Keratinocyte (primary cell): ENCODE data around the gene MLLT10. TPM values are rescaled to one million over a fixed set of nuclear protein-coding genes. Genes with fewer than 3 reads are reported as not detected.
A peak's percentile ranks its signal among the peaks of the same experiment; 100 is the strongest.

ENCODE experiments used
- DNase-seq: peaks from one replicate; pipeline ENCODE4 v3.0.0-alpha.2; 2011; ENCODE audit warnings: low read depth, missing footprints, low spot score
- FAIRE-seq: peaks from 2 replicates; lab custom pipeline; 2011; peaks lifted over from hg19 to GRCh38; lab: Jason Lieb, UNC
- H2AFZ ChIP-seq: 2 replicates; pipeline ENCODE4 v1.6.0; 2012; ENCODE audit warnings: low read length, control low read depth, inconsistent platforms; ENCODE audit not compliant: control insufficient read depth
- H3K27ac ChIP-seq: 2 replicates; pipeline ENCODE4 v1.5.1; 2011; ENCODE audit warnings: low read length; ENCODE audit not compliant: control insufficient read depth, insufficient read depth
- H3K27me3 ChIP-seq: 3 replicates; pipeline ENCODE4 v1.6.0; 2011; ENCODE audit warnings: low read length; ENCODE audit not compliant: control insufficient read depth, insufficient read depth; ENCODE audit errors: extremely low read depth
- H3K36me3 ChIP-seq, 2 experiments: 2 replicates in 1 of 2; 3 replicates in 1 of 2; pipeline ENCODE4 v1.5.1; 2011; ENCODE audit warnings: low read length in 2 of 2, mild to moderate bottlenecking in 1 of 2; ENCODE audit not compliant: control insufficient read depth in 2 of 2, insufficient read depth in 2 of 2; ENCODE audit errors: extremely low read depth in 1 of 2
- H3K4me1 ChIP-seq: 3 replicates; pipeline ENCODE4 v1.5.1; 2011; ENCODE audit warnings: low read length; ENCODE audit not compliant: control insufficient read depth, insufficient read depth; ENCODE audit errors: extremely low read depth
- H3K4me2 ChIP-seq: 3 replicates; pipeline ENCODE4 v1.6.0; 2011; ENCODE audit warnings: low read depth, low read length; ENCODE audit not compliant: control insufficient read depth, insufficient read depth; ENCODE audit errors: extremely low read depth
- H3K4me3 ChIP-seq, 3 experiments: fragments of 200-600 bp in 1 of 3; sonication (generic) in 1 of 3; 2 replicates in 2 of 3; 3 replicates in 1 of 3; pipeline ENCODE4 v1.5.1; 2011 to 2016; ENCODE audit warnings: low read length in 3 of 3, mild to moderate bottlenecking in 3 of 3, control low read depth in 2 of 3, inconsistent platforms in 1 of 3, low read depth in 1 of 3, mixed read lengths in 1 of 3, mixed run types in 1 of 3, moderate library complexity in 1 of 3; ENCODE audit not compliant: control insufficient read depth in 2 of 3, insufficient read depth in 2 of 3; ENCODE audit errors: extremely low read depth in 1 of 3
- H3K79me2 ChIP-seq: 2 replicates; pipeline ENCODE4 v1.6.0; 2012; ENCODE audit warnings: low read length; ENCODE audit not compliant: control insufficient read depth, insufficient read depth
- H3K9ac ChIP-seq: 3 replicates; pipeline ENCODE4 v1.6.0; 2011; ENCODE audit warnings: low read length; ENCODE audit not compliant: control insufficient read depth, insufficient read depth; ENCODE audit errors: extremely low read depth
- H3K9me1 ChIP-seq: 3 replicates; pipeline ENCODE4 v1.6.0; 2011; ENCODE audit warnings: low read length; ENCODE audit not compliant: control insufficient read depth, insufficient read depth; ENCODE audit errors: extremely low read depth
- H3K9me3 ChIP-seq: 2 replicates; pipeline ENCODE4 v1.5.1; 2012; ENCODE audit warnings: low read depth, low read length; ENCODE audit not compliant: control insufficient read depth
- H4K20me1 ChIP-seq: 3 replicates; pipeline ENCODE4 v1.6.0; 2011; ENCODE audit warnings: low read length; ENCODE audit not compliant: control insufficient read depth, insufficient read depth; ENCODE audit errors: extremely low read depth
- CTCF ChIP-seq, 3 experiments: IDR thresholded peaks in 1 of 3; conservative IDR thresholded peaks in 1 of 3; optimal IDR thresholded peaks in 1 of 3; 2 replicates in 2 of 3; 3 replicates in 1 of 3; pipeline versions ENCODE3 to v1.5.1; 2011; ENCODE audit warnings: low read length in 3 of 3, mild to moderate bottlenecking in 3 of 3, moderate library complexity in 2 of 3, control low read depth in 1 of 3, inconsistent platforms in 1 of 3; ENCODE audit not compliant: insufficient read depth in 2 of 3; ENCODE audit errors: extremely low read depth in 1 of 3
- EZH2 ChIP-seq: IDR thresholded peaks from one replicate; pipeline ENCODE4 v1.6.1; 2012; ENCODE audit warnings: inconsistent platforms, mild to moderate bottlenecking, low read length, moderate library complexity
- dilution Hi-C: fragments of 300-500 bp; cut with MboI; formaldehyde crosslinking; loops from one replicate; pipeline ENCODE4 v1.7.0; 2020; ENCODE audit warnings: low sequenced_read_pairs; ENCODE audit not compliant: extremely low pct_ligation_motif_present
- polyA plus RNA-seq, 5 experiments: library from polyadenylated mRNA; depleted of rRNA in 3 of 5; stranded (reverse) in 3 of 5; stranded (forward) in 1 of 5; unstranded in 1 of 5; fragments of >200 nt; gene quantifications; 1 replicate in 1 of 5; 2 replicates in 3 of 5; 3 replicates in 1 of 5; pipeline versions ENCODE4 v1.2.1 to v1.2.3, GENCODE V29; 2011 to 2012; ENCODE audit warnings: missing spikeins in 2 of 5, low read depth in 1 of 5, low replicate concordance in 1 of 5

Gene MLLT10
- polyA plus RNA-seq, 1 donor (not counting 4 experiments of a cell fraction or from before 2014, with no cell fraction given) = 40.2 TPM

GRCh38 chr10:21527598-21528235 lies 6.3 kb upstream of the MLLT10 start:
- peak overlapping the region; percentile 83 for H3K9ac ChIP-seq
- FAIRE-seq = peak; percentile 60

GRCh38 chr10:21528236-21529031 lies 5.6 kb upstream of the MLLT10 start:
- Histone ChIP-seq H3K9me3 (no peaks in the 10 kb centered on the region), H3K4me2 (peak overlapping the region; percentile 75), H3K27ac (peak overlapping the region; percentile 95), H3K79me2 (no peaks in the 10 kb centered on the region), H3K9ac (peak overlapping the region; percentile 83), H4K20me1 (no peaks in the 10 kb centered on the region), H3K4me1 (peaks cover 34% of the 10 kb centered on the region), H3K27me3 (no peaks in the 10 kb centered on the region), H3K36me3 (no peaks in the 10 kb centered on the region), H3K4me3 (peak overlapping the region; percentile 37 to 83 (median 58)), H2AFZ (peak overlapping the region; percentile 85), H3K9me1 (no peaks in the 10 kb centered on the region)
- dilution Hi-C loops = no loop called here
- TF ChIP-seq CTCF (optimal IDR thresholded peaks at IDR 0.05 in 1 of 3, IDR thresholded peaks at IDR 0.05 in 1 of 3, conservative IDR thresholded peaks at IDR 0.05 in 1 of 3; ENCODE audit: extremely low read depth in 1 of 3, insufficient read depth in 2 of 3, low read length in 3 of 3) (no peak), EZH2 (no peak)
- DNase-seq (no peak), FAIRE-seq (no peak)

More at GRCh38 chr10:21527598-21528235, 6.3 kb upstream of the MLLT10 start:
- Histone ChIP-seq H3K27ac (peak overlapping the region; percentile 95), H3K27me3 (no peaks in the 10 kb centered on the region), H4K20me1 (no peaks in the 10 kb centered on the region), H3K4me1 (peaks cover 31% of the 10 kb centered on the region), H3K79me2 (no peaks in the 10 kb centered on the region), H3K9me3 (no peaks in the 10 kb centered on the region), H3K36me3 (no peaks in the 10 kb centered on the region), H2AFZ (peak overlapping the region; percentile 57), H3K4me3 (peak overlapping the region; percentile 37 to 83 (median 58)), H3K9me1 (no peaks in the 10 kb centered on the region), H3K4me2 (peak overlapping the region; percentile 75)
- dilution Hi-C loops = no loop called here
- TF ChIP-seq CTCF (optimal IDR thresholded peaks at IDR 0.05 in 1 of 3, IDR thresholded peaks at IDR 0.05 in 1 of 3, conservative IDR thresholded peaks at IDR 0.05 in 1 of 3; ENCODE audit: extremely low read depth in 1 of 3, insufficient read depth in 2 of 3, low read length in 3 of 3) (no peak), EZH2 (no peak)
- no peak for DNase-seq
